Measurements from ENCODE around the gene CLEC1B.

- TF ChIP-seq CTCF (IDR thresholded peaks at IDR 0.05), result no peak
- no peak for TF ChIP-seq POLR2A (IDR thresholded peaks at IDR 0.05)
Observed at GRCh38 chr12:10031771-10032175, 32.9 kb upstream of the CLEC1B start.
